K562 (cell line): Measurements from ENCODE around the gene ATXN7.

Source experiments
- CBX8 ChIP-seq: fragments of 200-600 bp; sonication (generic); IDR thresholded peaks from 2 replicates; pipeline ENCODE4 v1.6.1; 2012; ENCODE audit warnings: borderline replicate concordance, mixed run types, low read depth, mild to moderate bottlenecking, moderate library complexity, mixed read lengths, low read length, control low read depth, inconsistent platforms; ENCODE audit not compliant: poor library complexity, severe bottlenecking; ENCODE audit errors: extremely low read depth
- CREBBP ChIP-seq: IDR thresholded peaks from one replicate; pipeline ENCODE4 v1.6.1; 2012; ENCODE audit warnings: low read depth, mild to moderate bottlenecking, control low read depth, inconsistent platforms, low read length
- IFI16 ChIP-seq: fragments of 250-450 bp; sonication (Bioruptor Pico); IDR thresholded peaks from 2 replicates; pipeline ENCODE4 v2.1.2; 2022; ENCODE audit warnings: mild to moderate bottlenecking, inconsistent platforms
- JUN ChIP-seq, 2 experiments: sonication (generic) in 1 of 2; formaldehyde crosslinking in 1 of 2; IDR thresholded peaks; 2 replicates each; pipeline versions ENCODE4 v1.6.1 to v1.8.0; 2012 to 2022; ENCODE audit warnings: borderline replicate concordance in 2 of 2, mild to moderate bottlenecking in 2 of 2, improper control_type of control experiment in 1 of 2, low read depth in 1 of 2, low read length in 1 of 2, missing genetic modification reagents in 1 of 2
- KDM4B ChIP-seq, 2 experiments: fragments of 450-650 bp in 1 of 2; sonication (generic) in 1 of 2; IDR thresholded peaks; 2 replicates each; pipeline ENCODE4 v1.6.1; 2016 to 2017; ENCODE audit warnings: borderline replicate concordance in 2 of 2, antibody characterized with exemption in 1 of 2, low read depth in 1 of 2, mild to moderate bottlenecking in 1 of 2
- L3MBTL2 ChIP-seq: fragments of 450-650 bp; IDR thresholded peaks from 2 replicates; pipeline ENCODE4 v1.6.1; 2016; ENCODE audit warnings: mild to moderate bottlenecking, moderate library complexity
- POLR2AphosphoS5 ChIP-seq: IDR thresholded peaks from 2 replicates; pipeline ENCODE4 v1.6.1; 2011; ENCODE audit warnings: mild to moderate bottlenecking, low read depth, low read length, moderate library complexity; ENCODE audit not compliant: control insufficient read depth, insufficient read depth
- TARDBP ChIP-seq: fragments of 450-650 bp; IDR thresholded peaks from 2 replicates; pipeline ENCODE4 v1.6.1; 2016
- ZNF408 ChIP-seq: fragments of 250-450 bp; sonication (Bioruptor Pico); IDR thresholded peaks from 2 replicates; pipeline ENCODE4 v1.4.0; 2020; ENCODE audit warnings: low read depth, mild to moderate bottlenecking, moderate library complexity
- ZNF431 ChIP-seq: sonication (generic); formaldehyde crosslinking; IDR thresholded peaks from 2 replicates; pipeline ENCODE4 v1.8.0; 2022; ENCODE audit warnings: mild to moderate bottlenecking, missing genetic modification reagents
- TF ChIP-seq, protein P1 (sequence below), 2 experiments: fragments of 450-650 bp; formaldehyde crosslinking in 1 of 2; IDR thresholded peaks; 2 replicates each; pipeline versions ENCODE4 v1.4.0 to v1.6.1; 2014 to 2020; ENCODE audit warnings: mild to moderate bottlenecking in 2 of 2, borderline replicate concordance in 1 of 2, low read depth in 1 of 2
- TF ChIP-seq, protein P2 (sequence below): sonication (generic); formaldehyde crosslinking; IDR thresholded peaks from 2 replicates; pipeline ENCODE4 v1.8.0; 2022; ENCODE audit warnings: mild to moderate bottlenecking, low read depth, missing genetic modification reagents

DNA sequence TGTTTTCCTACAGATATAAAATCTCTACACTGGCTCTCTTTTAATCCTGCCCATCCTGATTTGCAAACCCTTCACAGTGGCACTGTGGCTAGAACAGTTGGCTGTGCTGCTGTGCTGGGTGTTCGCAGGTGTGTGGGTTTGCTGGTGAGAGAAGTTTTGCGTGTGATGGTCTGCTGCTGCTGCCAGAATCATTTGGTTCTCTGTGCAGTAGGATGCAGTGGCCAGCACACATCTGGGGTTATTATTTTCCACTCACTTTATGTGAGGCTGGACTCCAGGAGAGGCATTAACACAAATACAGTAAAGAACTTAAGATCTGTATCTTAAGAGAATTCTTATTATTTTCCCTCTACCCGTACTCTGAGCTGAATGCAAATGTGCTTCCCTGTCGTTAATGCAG, 175.7 kb downstream of the ATXN7 start:
- TF ChIP-seq CREBBP (no peak), JUN (IDR thresholded peaks at IDR 0.05; ENCODE audit: borderline replicate concordance, low read depth, low read length) (no peak), JUN (CRISPR knock-in tag; IDR thresholded peaks at IDR 0.05; ENCODE audit: borderline replicate concordance) (no peak), CBX8 (no peak), TARDBP (no peak), ZNF408 (CRISPR knock-in tag) (no peak), KDM4B (IDR thresholded peaks at IDR 0.05; ENCODE audit: borderline replicate concordance in 2 of 2, low read depth in 1 of 2) (no peak), L3MBTL2 (no peak), POLR2AphosphoS5 (no peak), IFI16 (CRISPR knock-in tag) (no peak), ZNF431 (CRISPR knock-in tag) (no peak)
- TF ChIP-seq, protein P1, sequence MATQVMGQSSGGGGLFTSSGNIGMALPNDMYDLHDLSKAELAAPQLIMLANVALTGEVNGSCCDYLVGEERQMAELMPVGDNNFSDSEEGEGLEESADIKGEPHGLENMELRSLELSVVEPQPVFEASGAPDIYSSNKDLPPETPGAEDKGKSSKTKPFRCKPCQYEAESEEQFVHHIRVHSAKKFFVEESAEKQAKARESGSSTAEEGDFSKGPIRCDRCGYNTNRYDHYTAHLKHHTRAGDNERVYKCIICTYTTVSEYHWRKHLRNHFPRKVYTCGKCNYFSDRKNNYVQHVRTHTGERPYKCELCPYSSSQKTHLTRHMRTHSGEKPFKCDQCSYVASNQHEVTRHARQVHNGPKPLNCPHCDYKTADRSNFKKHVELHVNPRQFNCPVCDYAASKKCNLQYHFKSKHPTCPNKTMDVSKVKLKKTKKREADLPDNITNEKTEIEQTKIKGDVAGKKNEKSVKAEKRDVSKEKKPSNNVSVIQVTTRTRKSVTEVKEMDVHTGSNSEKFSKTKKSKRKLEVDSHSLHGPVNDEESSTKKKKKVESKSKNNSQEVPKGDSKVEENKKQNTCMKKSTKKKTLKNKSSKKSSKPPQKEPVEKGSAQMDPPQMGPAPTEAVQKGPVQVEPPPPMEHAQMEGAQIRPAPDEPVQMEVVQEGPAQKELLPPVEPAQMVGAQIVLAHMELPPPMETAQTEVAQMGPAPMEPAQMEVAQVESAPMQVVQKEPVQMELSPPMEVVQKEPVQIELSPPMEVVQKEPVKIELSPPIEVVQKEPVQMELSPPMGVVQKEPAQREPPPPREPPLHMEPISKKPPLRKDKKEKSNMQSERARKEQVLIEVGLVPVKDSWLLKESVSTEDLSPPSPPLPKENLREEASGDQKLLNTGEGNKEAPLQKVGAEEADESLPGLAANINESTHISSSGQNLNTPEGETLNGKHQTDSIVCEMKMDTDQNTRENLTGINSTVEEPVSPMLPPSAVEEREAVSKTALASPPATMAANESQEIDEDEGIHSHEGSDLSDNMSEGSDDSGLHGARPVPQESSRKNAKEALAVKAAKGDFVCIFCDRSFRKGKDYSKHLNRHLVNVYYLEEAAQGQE (IDR thresholded peaks at IDR 0.05; ENCODE audit: borderline replicate concordance) = no peak
- TF ChIP-seq, protein P1 (CRISPR knock-in tag; IDR thresholded peaks at IDR 0.05; ENCODE audit: low read depth) = no peak
- TF ChIP-seq, protein P2, sequence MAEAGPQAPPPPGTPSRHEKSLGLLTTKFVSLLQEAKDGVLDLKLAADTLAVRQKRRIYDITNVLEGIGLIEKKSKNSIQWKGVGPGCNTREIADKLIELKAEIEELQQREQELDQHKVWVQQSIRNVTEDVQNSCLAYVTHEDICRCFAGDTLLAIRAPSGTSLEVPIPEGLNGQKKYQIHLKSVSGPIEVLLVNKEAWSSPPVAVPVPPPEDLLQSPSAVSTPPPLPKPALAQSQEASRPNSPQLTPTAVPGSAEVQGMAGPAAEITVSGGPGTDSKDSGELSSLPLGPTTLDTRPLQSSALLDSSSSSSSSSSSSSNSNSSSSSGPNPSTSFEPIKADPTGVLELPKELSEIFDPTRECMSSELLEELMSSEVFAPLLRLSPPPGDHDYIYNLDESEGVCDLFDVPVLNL = no peak
